ENCODE measurements around the gene ZSCAN12.

DNA sequence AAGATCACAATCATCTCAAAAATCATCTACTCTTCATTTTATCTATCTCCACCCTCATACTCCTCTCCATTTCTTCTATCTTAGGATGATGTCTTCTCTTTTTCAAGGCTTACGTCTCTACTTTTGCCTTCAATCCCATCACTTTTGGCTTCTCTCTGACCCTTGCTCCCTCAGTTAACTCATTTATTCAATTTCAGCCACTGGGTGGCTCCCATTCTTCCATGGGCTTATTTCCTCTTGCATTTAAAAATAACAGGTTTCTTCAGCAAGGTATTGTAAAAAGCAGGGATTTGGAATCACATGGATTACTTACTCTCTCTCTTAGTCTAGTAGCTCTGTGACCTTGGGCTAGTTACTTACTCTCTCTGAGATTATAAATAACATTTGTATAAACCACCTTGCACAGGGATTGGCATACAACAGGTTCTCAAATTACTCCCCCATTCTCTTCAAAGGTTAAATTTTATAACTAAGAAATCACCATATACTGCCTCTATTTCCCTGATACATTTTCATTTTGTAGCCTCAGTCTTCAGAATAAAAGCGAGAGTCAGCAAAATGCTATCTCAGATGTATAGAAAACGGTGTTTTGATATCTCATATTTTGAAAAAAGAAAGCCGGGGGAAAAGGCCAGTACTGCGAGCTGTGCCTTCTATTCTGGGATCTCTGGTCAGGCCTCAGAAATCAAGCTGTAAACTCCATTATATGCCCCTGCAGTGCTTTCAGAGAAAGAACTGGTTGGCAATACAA, 5.5 kb downstream of the ZSCAN12 start:
- TF ChIP-seq, protein P1, sequence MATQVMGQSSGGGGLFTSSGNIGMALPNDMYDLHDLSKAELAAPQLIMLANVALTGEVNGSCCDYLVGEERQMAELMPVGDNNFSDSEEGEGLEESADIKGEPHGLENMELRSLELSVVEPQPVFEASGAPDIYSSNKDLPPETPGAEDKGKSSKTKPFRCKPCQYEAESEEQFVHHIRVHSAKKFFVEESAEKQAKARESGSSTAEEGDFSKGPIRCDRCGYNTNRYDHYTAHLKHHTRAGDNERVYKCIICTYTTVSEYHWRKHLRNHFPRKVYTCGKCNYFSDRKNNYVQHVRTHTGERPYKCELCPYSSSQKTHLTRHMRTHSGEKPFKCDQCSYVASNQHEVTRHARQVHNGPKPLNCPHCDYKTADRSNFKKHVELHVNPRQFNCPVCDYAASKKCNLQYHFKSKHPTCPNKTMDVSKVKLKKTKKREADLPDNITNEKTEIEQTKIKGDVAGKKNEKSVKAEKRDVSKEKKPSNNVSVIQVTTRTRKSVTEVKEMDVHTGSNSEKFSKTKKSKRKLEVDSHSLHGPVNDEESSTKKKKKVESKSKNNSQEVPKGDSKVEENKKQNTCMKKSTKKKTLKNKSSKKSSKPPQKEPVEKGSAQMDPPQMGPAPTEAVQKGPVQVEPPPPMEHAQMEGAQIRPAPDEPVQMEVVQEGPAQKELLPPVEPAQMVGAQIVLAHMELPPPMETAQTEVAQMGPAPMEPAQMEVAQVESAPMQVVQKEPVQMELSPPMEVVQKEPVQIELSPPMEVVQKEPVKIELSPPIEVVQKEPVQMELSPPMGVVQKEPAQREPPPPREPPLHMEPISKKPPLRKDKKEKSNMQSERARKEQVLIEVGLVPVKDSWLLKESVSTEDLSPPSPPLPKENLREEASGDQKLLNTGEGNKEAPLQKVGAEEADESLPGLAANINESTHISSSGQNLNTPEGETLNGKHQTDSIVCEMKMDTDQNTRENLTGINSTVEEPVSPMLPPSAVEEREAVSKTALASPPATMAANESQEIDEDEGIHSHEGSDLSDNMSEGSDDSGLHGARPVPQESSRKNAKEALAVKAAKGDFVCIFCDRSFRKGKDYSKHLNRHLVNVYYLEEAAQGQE (IDR thresholded peaks at IDR 0.05; ENCODE audit: unreplicated experiment): no peak
- TF ChIP-seq, protein P2, sequence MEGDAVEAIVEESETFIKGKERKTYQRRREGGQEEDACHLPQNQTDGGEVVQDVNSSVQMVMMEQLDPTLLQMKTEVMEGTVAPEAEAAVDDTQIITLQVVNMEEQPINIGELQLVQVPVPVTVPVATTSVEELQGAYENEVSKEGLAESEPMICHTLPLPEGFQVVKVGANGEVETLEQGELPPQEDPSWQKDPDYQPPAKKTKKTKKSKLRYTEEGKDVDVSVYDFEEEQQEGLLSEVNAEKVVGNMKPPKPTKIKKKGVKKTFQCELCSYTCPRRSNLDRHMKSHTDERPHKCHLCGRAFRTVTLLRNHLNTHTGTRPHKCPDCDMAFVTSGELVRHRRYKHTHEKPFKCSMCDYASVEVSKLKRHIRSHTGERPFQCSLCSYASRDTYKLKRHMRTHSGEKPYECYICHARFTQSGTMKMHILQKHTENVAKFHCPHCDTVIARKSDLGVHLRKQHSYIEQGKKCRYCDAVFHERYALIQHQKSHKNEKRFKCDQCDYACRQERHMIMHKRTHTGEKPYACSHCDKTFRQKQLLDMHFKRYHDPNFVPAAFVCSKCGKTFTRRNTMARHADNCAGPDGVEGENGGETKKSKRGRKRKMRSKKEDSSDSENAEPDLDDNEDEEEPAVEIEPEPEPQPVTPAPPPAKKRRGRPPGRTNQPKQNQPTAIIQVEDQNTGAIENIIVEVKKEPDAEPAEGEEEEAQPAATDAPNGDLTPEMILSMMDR (conservative IDR thresholded peaks at IDR 0.05; ENCODE audit: low read depth in 2 of 2): peak; percentile 42 to 55
- TF ChIP-seq, protein P3, sequence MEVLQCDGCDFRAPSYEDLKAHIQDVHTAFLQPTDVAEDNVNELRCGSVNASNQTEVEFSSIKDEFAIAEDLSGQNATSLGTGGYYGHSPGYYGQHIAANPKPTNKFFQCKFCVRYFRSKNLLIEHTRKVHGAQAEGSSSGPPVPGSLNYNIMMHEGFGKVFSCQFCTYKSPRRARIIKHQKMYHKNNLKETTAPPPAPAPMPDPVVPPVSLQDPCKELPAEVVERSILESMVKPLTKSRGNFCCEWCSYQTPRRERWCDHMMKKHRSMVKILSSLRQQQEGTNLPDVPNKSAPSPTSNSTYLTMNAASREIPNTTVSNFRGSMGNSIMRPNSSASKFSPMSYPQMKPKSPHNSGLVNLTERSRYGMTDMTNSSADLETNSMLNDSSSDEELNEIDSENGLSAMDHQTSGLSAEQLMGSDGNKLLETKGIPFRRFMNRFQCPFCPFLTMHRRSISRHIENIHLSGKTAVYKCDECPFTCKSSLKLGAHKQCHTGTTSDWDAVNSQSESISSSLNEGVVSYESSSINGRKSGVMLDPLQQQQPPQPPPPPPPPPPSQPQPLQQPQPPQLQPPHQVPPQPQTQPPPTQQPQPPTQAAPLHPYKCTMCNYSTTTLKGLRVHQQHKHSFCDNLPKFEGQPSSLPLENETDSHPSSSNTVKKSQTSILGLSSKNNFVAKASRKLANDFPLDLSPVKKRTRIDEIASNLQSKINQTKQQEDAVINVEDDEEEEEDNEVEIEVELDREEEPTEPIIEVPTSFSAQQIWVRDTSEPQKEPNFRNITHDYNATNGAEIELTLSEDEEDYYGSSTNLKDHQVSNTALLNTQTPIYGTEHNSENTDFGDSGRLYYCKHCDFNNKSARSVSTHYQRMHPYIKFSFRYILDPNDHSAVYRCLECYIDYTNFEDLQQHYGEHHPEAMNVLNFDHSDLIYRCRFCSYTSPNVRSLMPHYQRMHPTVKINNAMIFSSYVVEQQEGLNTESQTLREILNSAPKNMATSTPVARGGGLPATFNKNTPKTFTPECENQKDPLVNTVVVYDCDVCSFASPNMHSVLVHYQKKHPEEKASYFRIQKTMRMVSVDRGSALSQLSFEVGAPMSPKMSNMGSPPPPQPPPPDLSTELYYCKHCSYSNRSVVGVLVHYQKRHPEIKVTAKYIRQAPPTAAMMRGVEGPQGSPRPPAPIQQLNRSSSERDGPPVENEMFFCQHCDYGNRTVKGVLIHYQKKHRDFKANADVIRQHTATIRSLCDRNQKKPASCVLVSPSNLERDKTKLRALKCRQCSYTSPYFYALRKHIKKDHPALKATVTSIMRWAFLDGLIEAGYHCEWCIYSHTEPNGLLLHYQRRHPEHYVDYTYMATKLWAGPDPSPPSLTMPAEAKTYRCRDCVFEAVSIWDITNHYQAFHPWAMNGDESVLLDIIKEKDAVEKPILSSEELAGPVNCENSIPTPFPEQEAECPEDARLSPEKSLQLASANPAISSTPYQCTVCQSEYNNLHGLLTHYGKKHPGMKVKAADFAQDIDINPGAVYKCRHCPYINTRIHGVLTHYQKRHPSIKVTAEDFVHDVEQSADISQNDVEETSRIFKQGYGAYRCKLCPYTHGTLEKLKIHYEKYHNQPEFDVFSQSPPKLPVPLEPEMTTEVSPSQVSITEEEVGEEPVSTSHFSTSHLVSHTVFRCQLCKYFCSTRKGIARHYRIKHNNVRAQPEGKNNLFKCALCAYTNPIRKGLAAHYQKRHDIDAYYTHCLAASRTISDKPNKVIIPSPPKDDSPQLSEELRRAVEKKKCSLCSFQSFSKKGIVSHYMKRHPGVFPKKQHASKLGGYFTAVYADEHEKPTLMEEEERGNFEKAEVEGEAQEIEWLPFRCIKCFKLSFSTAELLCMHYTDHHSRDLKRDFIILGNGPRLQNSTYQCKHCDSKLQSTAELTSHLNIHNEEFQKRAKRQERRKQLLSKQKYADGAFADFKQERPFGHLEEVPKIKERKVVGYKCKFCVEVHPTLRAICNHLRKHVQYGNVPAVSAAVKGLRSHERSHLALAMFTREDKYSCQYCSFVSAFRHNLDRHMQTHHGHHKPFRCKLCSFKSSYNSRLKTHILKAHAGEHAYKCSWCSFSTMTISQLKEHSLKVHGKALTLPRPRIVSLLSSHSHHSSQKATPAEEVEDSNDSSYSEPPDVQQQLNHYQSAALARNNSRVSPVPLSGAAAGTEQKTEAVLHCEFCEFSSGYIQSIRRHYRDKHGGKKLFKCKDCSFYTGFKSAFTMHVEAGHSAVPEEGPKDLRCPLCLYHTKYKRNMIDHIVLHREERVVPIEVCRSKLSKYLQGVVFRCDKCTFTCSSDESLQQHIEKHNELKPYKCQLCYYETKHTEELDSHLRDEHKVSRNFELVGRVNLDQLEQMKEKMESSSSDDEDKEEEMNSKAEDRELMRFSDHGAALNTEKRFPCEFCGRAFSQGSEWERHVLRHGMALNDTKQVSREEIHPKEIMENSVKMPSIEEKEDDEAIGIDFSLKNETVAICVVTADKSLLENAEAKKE (CRISPR knock-in tag; IDR thresholded peaks at IDR 0.05): no peak
- TF ChIP-seq EZH2 (IDR thresholded peaks at IDR 0.05; ENCODE audit: low read depth, unreplicated experiment) (no peak), JUNB (IDR thresholded peaks at IDR 0.05; ENCODE audit: unreplicated experiment) (no peak), POLR2AphosphoS5 (IDR thresholded peaks at IDR 0.05; ENCODE audit: low read depth) (no peak), NANOG (IDR thresholded peaks at IDR 0.05; ENCODE audit: borderline replicate concordance) (no peak), EZH2phosphoT487 (IDR thresholded peaks at IDR 0.05; ENCODE audit: unreplicated experiment) (no peak), CREB1 (CRISPR knock-in tag; IDR thresholded peaks at IDR 0.05; ENCODE audit: low read depth) (no peak), ZNF114 (CRISPR knock-in tag; IDR thresholded peaks at IDR 0.05) (no peak), STAT1 (IDR thresholded peaks at IDR 0.05; ENCODE audit: unreplicated experiment) (no peak), ZNF331 (CRISPR knock-in tag; IDR thresholded peaks at IDR 0.05; ENCODE audit: low read depth) (no peak)
- TF ChIP-seq, protein P4, sequence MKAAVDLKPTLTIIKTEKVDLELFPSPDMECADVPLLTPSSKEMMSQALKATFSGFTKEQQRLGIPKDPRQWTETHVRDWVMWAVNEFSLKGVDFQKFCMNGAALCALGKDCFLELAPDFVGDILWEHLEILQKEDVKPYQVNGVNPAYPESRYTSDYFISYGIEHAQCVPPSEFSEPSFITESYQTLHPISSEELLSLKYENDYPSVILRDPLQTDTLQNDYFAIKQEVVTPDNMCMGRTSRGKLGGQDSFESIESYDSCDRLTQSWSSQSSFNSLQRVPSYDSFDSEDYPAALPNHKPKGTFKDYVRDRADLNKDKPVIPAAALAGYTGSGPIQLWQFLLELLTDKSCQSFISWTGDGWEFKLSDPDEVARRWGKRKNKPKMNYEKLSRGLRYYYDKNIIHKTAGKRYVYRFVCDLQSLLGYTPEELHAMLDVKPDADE (IDR thresholded peaks at IDR 0.05): no peak

Measured in GM23338 (cell line).